Upper lobe of left lung (tissue), 4 donors: ENCODE data around the gene GATAD2B.

Experiments used
- POLR2A ChIP-seq, 4 donors: fragments of 450-650 bp; IDR thresholded peaks; one replicate each; pipeline ENCODE4 v1.5.1; 2016 to 2017; ENCODE audit warnings: antibody characterized with exemption in 4 of 4, mild to moderate bottlenecking in 2 of 4
- TF ChIP-seq, protein P1 (sequence below), 6 experiments: fragments of 450-650 bp in 4 of 6; fragments of 200-600 bp in 2 of 6; sonication (generic) in 2 of 6; IDR thresholded peaks; one replicate each; pipeline ENCODE4 v1.5.1; 2016 to 2019; ENCODE audit warnings: antibody characterized with exemption in 6 of 6

DNA sequence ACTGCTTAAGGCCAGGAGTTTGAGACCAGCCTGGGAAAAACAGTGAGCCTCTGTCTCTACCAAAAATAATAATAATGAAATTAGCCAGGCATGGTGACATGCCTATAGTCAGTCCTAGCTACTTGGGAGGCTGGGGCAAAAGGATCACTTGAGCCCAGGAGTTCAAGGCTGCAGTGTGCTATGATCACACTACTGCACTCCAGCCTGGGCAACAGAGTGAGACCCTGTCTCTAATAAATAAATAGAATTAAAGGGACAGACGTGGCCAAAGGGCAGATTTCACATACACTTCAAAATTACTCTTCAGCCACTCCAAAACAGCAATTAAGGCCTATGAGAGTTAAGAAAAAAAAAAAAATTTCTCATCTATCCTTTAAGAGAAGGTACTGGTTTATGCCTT is 45.7 kb downstream of the GATAD2B start:
- TF ChIP-seq, protein P1, sequence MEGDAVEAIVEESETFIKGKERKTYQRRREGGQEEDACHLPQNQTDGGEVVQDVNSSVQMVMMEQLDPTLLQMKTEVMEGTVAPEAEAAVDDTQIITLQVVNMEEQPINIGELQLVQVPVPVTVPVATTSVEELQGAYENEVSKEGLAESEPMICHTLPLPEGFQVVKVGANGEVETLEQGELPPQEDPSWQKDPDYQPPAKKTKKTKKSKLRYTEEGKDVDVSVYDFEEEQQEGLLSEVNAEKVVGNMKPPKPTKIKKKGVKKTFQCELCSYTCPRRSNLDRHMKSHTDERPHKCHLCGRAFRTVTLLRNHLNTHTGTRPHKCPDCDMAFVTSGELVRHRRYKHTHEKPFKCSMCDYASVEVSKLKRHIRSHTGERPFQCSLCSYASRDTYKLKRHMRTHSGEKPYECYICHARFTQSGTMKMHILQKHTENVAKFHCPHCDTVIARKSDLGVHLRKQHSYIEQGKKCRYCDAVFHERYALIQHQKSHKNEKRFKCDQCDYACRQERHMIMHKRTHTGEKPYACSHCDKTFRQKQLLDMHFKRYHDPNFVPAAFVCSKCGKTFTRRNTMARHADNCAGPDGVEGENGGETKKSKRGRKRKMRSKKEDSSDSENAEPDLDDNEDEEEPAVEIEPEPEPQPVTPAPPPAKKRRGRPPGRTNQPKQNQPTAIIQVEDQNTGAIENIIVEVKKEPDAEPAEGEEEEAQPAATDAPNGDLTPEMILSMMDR (IDR thresholded peaks at IDR 0.05) = no peak
- no peak for TF ChIP-seq POLR2A (IDR thresholded peaks at IDR 0.05)
